T-helper 2 cell treated with Interferon-gamma antibody and Interleukin-4, amounts not matched to agents 100 ng/mL and 5 ng/mL, for 36 hours (primary cell): ENCODE data around the gene COL24A1. TPM values are rescaled to one million over a fixed set of nuclear protein-coding genes. Genes with fewer than 3 reads are reported as not detected.
"Not testable (repeated sequence)": the region's sequence is repeated elsewhere in the genome, so short reads cannot be mapped to it uniquely, and the experiment has no call there.

Source experiments
- intact Hi-C: fragments of 100-400 bp; cut with micrococcal nuclease; formaldehyde crosslinking; loops from one replicate; pipeline ENCODE4 v1.15.1; 2023
- total RNA-seq: library from RNA; stranded (reverse); gene quantifications from 2 replicates; pipeline ENCODE4 v1.2.3, GENCODE V29; 2022

The COL24A1 gene
- total RNA-seq, 1 donor from 2014 or later: not detected

- intact Hi-C loops: no loop called here
Observed at GRCh38 chr1:85998105-85998855, 158.3 kb downstream of the COL24A1 start.

DNA sequence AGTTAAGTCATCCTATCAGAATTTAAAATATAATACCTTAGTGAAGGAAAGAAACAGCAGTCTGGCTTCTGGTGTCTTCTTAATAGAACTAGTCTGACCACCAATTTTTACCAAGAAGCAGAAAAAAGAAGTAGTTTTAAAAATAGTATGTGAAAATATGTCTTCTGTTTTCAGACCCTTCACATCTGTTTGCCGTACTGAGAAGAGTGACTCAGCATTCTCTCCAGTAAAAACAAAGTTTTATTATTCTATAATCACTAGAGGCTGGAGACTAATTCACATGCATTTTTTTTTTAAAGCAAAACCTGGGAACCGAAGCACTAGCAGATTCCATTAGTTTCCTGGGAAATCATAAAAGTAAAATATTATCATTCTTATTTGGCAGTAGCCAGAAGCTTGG, 163.8 kb downstream of the COL24A1 start:
- intact Hi-C loops: no loop called here

DNA sequence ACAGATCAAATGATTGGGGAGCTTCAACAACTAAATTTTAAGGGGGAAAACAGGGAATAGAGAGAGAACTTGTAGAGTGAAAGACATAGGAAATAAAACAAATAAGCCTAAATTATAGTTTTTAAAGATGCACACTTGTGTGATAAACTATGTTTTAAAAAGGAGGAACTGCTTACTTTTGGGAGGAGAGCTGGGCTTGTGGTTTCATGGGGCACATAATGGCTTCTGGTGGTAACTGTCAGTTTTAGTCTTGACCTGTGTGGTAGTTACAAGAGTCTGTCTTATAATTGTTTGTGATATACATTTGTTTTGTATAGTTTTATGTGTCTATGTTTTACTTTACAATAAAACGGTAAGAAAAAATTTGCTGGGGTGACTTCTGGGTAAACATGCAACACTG, 165.3 kb downstream of the COL24A1 start:
- intact Hi-C loops: no loop called here

DNA sequence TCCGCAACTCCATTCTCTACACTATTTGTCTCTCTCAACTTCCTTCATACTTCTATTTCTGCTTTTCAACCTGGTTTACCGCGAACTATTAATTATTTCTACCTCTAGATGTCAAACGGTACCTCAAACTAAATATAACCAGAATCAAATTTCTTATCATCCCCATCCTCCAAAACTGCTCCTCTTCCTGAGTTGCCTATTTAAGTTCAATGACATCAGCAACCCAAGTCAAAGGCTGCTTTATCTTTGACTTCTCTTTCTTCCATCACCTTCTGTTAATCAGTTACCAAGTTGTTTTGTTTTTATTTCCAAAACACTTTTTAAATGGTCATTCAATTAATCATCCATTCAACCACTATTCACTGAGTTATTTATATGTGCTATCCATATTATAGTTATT, 171.9 kb downstream of the COL24A1 start:
- intact Hi-C loops: no loop called here

- intact Hi-C loops: no loop called here
Observed at GRCh38 chr1:85983316-85983715, 173.3 kb downstream of the COL24A1 start.

- intact Hi-C loops: no loop called here
Observed at GRCh38 chr1:85976516-85977205, 179.9 kb downstream of the COL24A1 start.

DNA sequence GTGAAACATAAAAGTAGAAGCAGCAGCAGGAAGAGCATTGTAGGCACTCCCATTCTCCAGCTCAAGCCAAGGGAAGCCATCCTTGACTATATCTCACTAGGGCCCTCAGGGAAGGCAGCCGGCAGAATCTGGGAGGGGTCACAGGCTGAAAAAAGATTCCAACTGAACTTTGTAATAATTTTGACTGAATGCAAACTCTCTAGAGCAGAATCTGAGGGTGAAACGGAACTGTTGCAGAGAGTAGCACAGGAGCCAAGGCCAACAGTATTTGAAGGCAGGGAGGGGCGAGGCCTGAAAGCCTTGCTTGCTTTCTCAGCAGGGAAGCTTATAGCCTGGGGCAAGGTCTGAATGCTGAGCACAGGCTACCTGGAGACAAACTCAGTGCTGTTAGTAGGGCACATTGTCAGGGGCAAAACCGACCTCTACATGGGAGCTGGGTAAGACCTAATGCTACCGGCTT, 180.6 kb downstream of the COL24A1 start:
- intact Hi-C loops: no loop called here

- intact Hi-C loops: no loop called here
Observed at GRCh38 chr1:85962457-85962856, 194.1 kb downstream of the COL24A1 start.

DNA sequence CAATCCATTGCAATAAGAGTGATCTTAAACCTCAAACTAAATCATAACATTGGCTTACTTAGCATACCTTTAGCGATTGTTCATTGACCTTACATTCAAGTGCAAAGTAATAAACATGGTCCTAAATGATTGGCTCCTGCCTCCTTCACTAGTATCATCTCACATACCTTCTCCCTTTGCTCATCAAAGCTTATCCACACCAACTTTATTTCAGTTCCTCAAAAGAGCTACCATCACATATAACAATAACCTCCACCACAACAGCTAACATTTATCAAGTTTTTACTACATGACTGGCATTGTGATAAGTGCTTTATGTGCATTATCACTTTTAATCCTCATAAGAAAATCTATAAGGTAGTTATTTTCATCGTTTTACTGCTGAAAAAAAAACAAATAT, 198.8 kb downstream of the COL24A1 start:
- intact Hi-C loops: no loop called here

DNA sequence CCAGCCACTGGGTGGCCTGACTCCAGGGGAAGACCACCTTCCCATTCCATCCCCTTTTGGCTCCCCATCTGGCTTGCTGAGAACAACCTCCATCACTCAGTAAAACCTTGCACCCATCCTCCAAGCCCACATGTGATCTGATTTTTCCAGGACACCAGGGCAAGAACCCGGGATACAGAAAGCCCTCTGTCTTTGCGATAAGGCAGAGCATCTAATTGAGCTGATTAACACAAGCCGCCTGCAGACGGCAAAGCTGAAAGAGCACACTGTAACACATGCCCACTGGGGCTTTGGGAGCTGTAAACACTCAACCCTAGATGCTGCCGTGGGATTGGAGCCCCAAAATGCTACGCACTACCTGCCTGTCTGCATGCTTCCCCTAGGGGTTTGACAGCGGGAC, 201.4 kb downstream of the COL24A1 start:
- intact Hi-C loops: not testable (repeated sequence)

DNA sequence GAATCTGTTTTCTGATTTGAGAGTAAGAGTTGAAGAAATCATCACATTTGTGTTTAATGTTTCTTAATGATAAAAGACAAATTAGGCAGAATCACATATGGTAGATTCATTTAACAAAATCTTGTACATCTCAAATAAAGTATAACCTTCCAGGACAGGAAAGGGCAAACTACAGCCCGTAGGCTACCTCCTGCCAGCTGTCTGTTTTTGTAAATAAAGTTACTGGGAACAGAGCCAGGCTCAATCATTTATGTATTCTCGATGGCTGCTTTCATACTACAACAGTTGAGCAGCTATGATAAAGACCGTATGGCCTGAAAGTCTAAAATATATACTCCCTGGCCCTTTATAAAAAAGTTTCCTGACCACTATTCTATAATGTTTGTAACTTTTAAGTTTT, 204.1 kb downstream of the COL24A1 start:
- intact Hi-C loops: no loop called here

DNA sequence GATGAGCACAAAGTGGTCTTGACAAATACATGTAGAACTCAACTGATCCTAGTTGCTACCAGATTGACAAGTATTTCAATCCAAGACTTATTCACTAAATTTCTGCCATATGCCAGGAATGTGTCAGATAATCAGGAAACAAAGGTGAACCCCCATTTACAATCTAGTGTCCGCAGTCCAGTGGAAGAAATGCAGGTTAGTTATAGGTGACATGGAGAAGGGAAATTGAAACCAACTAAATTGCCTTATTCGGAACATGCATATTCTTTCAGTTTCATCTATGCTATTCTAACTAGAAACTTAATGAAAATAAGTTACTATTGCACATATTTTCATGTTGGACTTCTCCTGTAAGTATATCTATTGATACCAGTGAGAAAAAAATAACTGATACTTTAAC, 209.4 kb downstream of the COL24A1 start:
- intact Hi-C loops: no loop called here

DNA sequence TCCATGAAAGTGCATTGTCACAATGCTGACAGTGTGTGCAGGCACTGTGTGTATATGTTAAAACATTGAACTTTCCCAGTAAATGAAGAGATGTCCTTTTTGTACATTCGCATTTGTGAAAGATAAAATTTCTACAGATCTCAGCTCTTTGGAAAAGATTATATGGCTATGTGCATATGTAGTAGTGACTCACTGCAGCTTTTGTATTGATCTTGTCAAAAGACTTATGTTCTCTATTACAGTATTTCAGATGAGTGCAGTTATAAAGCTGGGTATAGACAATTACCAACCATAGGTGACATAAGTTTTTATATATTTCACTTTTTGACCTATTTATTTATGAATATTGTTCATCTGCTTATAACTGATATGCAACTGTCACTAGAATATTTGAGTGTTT, 212.6 kb downstream of the COL24A1 start:
- intact Hi-C loops: no loop called here

- intact Hi-C loops: no loop called here
Observed at GRCh38 chr1:85943526-85943925, 213.0 kb downstream of the COL24A1 start.

DNA sequence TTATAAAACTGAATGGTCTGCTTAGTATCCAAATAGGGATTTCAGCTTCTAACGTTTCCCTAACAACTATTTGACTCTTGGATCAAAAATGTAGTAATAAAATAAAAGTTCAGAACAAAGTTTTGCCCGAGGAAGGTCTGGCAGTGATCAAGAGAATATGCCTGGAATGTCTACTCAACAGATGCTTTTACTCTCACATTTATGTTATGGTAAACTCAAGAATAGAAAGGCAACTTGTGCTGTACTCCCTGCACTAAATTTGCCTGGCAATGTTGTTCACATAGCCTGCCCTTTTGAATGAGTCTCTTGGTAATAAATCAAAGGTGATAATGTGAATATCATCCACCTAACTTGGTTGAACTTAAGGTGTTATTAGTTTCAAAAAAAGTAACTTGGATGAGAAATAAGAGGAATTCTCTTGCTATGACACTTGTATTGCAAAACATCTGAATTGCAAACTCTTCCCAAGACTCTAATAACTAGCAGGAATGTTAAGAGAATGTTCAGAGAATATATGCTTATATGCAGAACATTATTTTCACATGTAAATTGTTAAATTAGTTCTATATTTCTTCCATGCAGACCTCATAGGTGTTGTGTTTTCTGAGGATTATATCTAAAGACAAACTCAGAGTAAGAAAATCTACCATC, 215.8 kb downstream of the COL24A1 start:
- intact Hi-C loops: no loop called here

DNA sequence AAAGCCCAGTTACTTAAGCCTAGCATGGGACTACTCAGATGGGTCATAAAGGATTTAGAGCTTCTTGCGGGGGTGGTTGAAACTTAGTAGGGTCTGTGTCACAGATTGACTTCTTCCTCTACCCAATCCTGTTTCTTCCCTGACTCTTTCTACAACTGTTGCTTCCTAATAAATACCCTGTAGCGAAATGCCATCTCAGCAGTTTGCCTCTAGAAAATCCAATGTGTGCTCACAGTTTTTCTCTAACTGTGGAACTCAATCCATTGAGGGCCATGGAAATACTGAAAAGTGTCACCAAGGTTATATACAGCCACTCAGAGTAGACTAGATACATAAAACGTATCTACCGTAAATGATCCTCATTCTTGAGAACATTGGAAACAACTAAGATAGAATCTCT, 217.7 kb downstream of the COL24A1 start:
- intact Hi-C loops: no loop called here

DNA sequence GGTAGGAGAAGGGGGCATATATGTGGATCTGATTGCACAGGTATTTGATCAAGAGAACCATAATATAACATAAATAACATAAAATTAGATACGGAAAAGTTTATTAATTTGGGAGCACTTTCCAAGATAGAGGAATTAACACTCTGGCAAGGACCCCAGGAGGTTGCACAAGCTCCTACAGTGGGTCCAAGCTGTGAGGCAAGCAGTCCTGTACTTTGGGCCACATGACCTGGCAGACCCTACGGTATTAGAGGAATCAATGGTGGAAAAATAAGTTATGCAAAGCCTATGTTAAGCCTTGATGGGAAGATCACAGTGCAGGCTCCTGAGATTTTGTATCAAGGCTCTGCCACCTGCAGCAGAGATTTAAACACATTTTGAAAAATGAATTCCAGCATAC, 220.1 kb downstream of the COL24A1 start:
- intact Hi-C loops: no loop called here

DNA sequence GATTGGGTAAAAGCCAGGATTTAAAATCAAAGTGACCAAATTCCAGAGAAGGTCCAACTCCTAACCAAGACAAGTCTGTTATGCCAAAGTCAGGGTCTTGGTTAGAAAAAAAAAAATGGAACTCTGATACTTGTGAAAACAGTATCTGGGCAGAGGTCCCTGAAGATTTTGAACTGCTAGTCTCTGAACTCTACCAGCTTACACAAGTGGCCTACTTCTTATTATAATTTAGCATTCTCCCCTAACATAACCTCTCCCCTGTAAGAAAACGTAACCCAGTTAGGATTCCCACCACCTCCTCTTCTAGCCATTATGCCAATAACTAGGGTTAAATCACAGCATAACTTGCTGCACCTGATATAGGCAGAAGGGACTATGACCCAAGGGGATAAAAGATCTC, 220.5 kb downstream of the COL24A1 start:
- intact Hi-C loops: no loop called here

DNA sequence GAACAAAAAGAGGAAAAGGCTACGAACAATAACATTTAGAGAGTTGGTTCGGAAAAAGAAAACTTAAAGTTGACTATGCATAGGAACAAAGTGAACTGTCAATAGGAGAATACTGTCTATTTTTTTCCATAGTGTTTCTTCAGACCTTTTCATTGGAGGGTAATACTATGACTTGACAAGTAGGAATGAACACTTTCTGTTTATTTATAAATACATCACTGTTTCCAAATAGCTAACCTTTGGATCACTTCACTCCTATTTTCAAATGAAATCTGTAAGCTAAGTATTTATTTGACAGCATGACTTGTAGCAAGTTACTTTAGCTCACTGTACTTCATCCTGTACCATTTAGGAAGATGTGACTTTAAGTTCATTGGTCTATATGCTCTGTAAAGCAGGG, 221.3 kb downstream of the COL24A1 start:
- intact Hi-C loops: no loop called here

- intact Hi-C loops: no loop called here
Observed at GRCh38 chr1:85934516-85934915, 222.1 kb downstream of the COL24A1 start.

GRCh38 chr1:85933961-85934360, 222.6 kb downstream of the COL24A1 start:
- intact Hi-C loops: no loop called here

DNA sequence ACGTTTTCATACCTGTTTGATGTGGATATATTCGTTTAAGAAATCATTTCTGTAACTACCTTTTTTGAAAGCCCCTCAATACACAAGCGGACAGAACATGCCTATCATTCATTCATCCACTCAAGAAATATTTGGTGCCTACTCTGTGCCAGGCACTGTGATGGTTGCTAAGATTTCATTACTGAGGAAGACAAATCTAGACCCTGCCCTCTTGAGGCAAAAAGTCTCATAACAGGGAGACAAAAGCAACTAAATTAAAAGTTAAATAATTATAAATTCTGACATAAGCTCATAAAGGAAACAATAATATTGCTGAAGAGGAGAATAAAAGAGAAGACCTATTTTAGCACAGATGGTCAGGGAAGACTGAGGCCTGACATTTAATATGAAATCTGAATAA, 244.8 kb downstream of the COL24A1 start:
- intact Hi-C loops: no loop called here
